ENCODE measurements around the gene ZNF284.
"Not testable (repeated sequence)": the region's sequence is repeated elsewhere in the genome, so short reads cannot be mapped to it uniquely, and the experiment has no call there.

Gene ZNF284

GRCh38 chr19:44109458-44109857, 37.5 kb downstream of the ZNF284 start:
- DNase-seq (ENCODE audit: low read depth in 4 of 4, low spot score in 1 of 4) = no peak

GRCh38 chr19:44111910-44112463, 40.0 kb downstream of the ZNF284 start:
- no peak for DNase-seq (ENCODE audit: low read depth in 4 of 4, low spot score in 1 of 4)

DNA sequence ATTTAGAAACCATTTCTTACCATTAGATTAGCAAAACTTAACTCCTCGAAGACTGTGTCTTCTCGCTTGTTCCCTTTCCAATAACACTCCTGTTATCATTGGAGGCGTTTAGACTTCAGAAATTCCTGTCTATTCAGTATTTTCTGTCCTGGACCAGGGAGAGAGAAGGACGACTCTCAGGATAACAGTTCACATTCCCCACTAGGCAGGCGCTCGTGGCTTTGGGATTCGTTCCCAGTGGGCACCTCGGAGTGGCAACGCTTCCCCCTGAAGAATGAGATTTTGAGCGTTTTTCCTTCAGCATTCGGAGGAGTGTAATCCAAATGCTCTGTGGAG, 40.8 kb downstream of the ZNF284 start:
- DNase-seq (ENCODE audit: low read depth in 4 of 4, low spot score in 1 of 4) = no peak

DNA sequence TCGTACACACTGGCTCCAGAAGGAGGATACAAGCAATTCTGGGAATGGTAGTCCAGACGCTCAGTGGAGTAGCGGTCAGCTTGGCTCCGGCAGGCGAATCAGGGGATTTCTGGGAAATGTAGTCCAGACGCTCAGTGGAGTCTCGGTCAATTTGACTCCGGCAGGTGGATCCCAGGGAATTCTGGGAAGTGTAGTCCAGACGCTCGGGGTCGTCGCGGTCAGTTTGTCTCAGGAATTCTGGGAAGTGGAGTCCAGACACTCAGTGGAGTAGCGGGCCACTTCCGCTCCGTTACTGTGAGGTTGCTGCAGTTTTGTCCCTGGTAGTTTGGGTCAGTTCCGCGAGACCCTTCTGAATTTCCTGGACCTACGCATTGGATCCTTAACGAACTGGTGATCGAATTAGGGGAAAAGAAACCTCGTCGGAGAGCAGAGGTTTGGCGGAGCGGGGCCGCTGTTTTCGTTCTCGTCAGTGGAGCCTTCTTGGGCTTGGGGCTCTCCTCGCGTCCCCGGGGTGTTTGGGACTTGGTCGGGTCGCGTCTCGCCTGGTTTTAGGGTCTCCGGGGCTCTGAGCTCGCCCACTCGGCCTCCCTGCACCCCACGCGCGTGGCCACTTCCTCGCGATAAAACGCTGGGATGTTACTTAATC, 41.3 kb downstream of the ZNF284 start, which contains the start of gene ZNF225:
ZNF225 (plus strand) TSS at position 262 of the 646 bp plus-strand sequence. CDS start 2,429 bp downstream, outside the sequence.
- peak; percentile 52 to 75 (median 70) for DNase-seq (ENCODE audit: low read depth in 4 of 4, low spot score in 1 of 4)

DNA sequence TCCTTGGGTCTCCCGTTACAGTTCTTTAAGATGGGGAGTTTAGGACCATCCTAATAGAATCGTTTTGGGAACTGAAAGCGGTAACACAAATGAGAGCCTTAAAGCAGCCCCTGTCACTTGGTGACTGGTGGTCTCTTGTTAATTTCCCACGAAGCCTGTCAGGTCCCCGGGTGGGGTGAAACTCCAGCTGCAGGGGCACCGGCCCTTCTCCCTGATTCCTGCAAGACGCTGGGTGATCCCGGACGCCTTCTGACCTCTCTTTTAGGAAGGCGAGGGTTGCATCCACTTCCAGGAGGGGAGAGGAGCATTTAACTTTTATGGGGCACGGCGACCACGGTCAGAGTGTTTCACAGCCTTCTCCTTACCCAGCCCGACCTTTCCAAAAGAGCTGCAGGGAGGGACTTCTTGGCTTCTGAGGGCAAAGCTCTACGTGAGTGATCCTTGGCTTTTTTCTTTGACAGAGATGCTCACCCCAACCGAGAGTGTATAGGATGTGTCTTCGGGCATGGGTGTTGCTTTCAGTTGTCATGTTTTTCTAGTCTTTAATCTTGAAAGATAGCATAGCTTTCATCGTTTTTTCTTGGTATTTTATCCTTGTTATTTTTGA, 41.9 kb downstream of the ZNF284 start:
- no peak for DNase-seq (ENCODE audit: low read depth in 4 of 4, low spot score in 1 of 4)

GRCh38 chr19:44121162-44121561, 49.2 kb downstream of the ZNF284 start:
- not testable (repeated sequence) for DNase-seq (ENCODE audit: low read depth in 4 of 4, low spot score in 1 of 4)

DNA sequence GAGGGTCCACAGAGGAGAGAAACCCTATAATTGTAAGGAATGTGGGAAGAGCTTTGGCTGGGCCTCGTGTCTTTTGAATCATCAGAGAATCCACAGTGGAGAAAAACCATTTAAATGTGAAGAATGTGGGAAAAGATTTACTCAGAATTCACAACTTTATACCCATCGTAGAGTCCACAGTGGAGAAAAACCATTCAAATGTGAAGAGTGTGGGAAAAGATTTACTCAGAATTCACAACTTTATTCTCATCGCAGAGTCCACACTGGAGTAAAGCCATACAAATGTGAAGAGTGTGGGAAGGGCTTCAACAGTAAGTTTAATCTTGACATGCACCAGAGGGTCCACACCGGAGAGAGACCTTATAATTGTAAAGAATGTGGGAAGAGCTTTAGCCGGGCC, 60.0 kb downstream of the ZNF284 start:
- no peak for DNase-seq (ENCODE audit: low read depth in 4 of 4, low spot score in 1 of 4)
